Effector memory CD8-positive, alpha-beta T cell (primary cell): ENCODE results near the gene EXOC2.

Experiments
- ATAC-seq: fragments of 150-1000 bp; cut with Tn5 transposase; replicated peaks from 2 replicates; pipeline ENCODE4 v1.10.0; 2021; ENCODE audit warnings: mild to moderate bottlenecking, moderate library complexity
- DNase-seq, 3 experiments: peaks; one replicate each; pipeline ENCODE4 v3.0.0; 2021
- H3K27ac Mint-ChIP-seq, 2 donors: one replicate each; pipeline ENCODE4 v1.8.0; 2022; ENCODE audit warnings: mild to moderate bottlenecking in 2 of 2, mixed read lengths in 2 of 2, moderate library complexity in 2 of 2
- H3K27me3 Mint-ChIP-seq, 2 donors: one replicate each; pipeline ENCODE4 v1.8.0; 2022; ENCODE audit warnings: mixed read lengths in 2 of 2
- H3K36me3 Mint-ChIP-seq: one replicate; pipeline ENCODE4 v1.8.0; 2022; ENCODE audit warnings: mild to moderate bottlenecking, moderate library complexity, mixed read lengths; ENCODE audit not compliant: insufficient read depth
- H3K4me1 Mint-ChIP-seq, 2 donors: one replicate each; pipeline ENCODE4 v1.8.0; 2022; ENCODE audit warnings: low read depth in 2 of 2, mixed read lengths in 2 of 2
- H3K4me3 Mint-ChIP-seq, 2 donors: one replicate each; pipeline ENCODE4 v1.8.0; 2022; ENCODE audit warnings: mild to moderate bottlenecking in 2 of 2, mixed read lengths in 2 of 2, moderate library complexity in 2 of 2
- H3K9me3 Mint-ChIP-seq, 2 donors: one replicate each; pipeline ENCODE4 v1.8.0; 2022; ENCODE audit warnings: mixed read lengths in 2 of 2

Gene EXOC2

DNA sequence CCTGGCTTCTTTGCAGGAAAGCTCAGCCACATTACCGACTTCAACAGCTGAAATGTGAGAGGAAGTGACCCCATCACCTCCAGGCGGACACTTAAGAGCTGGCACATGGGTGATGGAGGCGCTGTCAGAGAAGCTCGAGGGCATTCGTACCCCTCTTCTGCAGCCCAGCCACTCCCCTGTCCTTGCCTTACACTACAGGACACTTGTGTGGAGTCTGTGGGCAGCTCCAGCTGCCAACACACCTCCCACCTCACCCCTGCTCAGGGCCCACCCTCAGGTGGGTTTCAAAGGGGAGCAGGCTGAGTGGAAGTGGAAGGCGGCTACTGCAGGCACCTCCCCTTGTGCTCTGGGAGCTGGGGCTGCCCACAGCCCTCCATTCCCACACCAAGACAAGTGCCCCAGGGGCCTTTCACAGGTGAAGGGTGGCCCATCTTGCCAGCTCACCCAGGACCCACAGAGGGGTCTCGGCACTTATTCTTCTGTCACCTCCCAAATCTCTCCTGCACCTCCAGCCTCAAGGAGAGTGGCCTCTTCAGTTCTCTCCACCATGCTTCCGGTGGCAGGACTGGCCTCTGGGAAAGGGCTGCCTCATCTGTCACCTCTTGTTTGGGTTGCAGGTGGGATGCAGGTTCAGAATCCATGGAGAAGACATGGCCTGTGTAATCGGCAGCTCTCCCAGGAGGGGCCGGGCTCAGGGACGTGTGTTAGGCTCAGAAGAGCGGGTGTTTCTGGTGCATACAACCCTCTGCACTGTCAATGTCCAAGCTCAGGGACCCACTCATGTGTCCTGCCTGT, 251.6 kb downstream of the EXOC2 start:
- no peak for DNase-seq
- peaks cover 5% of the 10 kb centered on the region for H3K36me3 Mint-ChIP-seq
- ATAC-seq: no peak
- H3K27me3 Mint-ChIP-seq: no peaks in the 10 kb centered on the region
- H3K9me3 Mint-ChIP-seq: no peaks in the 10 kb centered on the region
- no peak overlapping the region for H3K4me3 Mint-ChIP-seq
- H3K4me1 Mint-ChIP-seq: peaks cover 11 to 19% of the 10 kb centered on the region in 2 donors
- H3K27ac Mint-ChIP-seq: no peak overlapping the region

- ATAC-seq (no peak), DNase-seq (no peak)
- H3K27me3 Mint-ChIP-seq: no peaks in the 10 kb centered on the region
- H3K36me3 Mint-ChIP-seq: peaks cover 2% of the 10 kb centered on the region
- H3K4me3 Mint-ChIP-seq: no peak overlapping the region
- no peak overlapping the region for H3K27ac Mint-ChIP-seq
- H3K9me3 Mint-ChIP-seq: no peaks in the 10 kb centered on the region
- H3K4me1 Mint-ChIP-seq: peaks cover 6 to 10% of the 10 kb centered on the region in 2 donors
These were observed 253.2 kb downstream of the EXOC2 start for GRCh38 chr6:439641-440167.

DNA sequence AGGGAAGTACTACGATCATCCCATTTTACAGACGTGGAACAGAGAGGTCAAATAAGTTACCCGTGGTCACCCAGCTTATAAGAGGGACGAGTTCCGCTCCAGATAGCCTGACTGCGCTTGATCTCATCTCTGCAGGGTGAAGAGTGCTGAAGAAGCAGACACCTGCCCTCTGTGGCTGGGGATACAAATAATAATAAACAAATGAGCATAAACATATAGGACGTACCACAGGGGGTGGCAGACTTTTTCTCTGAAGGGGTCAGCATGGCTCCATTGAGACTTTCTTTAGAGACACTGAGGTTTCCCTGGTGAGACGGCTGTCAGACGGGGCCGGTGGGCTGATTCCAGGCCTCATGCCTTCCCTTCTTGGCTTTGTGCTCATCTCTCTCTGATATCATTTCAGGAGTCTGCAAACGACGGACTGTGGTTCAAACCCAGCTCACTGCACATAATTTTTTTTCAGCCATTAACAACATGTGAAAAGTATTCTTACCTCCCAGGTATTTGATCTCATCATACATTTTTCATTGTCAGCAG, 254.2 kb downstream of the EXOC2 start:
- ATAC-seq (no peak), DNase-seq (no peak)
- Mint-ChIP-seq H3K27ac (no peak overlapping the region), H3K27me3 (no peaks in the 10 kb centered on the region), H3K9me3 (no peaks in the 10 kb centered on the region), H3K36me3 (no peaks in the 10 kb centered on the region), H3K4me3 (no peak overlapping the region), H3K4me1 (peaks cover 8 to 9% of the 10 kb centered on the region in 2 donors)

DNA sequence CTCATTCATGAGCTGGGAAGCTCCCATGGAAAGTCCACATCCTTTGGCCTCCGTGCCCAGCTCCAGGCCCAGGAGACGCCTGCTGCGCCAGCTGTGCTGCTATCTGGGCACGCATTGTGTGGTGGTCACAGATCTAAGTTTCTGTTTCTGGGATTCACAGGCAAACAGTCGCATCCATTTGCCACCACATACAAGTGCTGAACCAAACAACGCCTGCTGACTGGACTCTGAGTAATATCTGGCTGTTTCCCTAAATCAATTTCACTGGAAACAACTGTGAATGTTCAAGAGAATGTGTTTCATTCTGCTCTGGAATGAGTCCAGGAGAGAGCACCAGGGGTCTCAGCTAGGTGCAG, 255.9 kb downstream of the EXOC2 start:
- Mint-ChIP-seq H3K36me3 (no peaks in the 10 kb centered on the region), H3K27me3 (no peaks in the 10 kb centered on the region), H3K9me3 (no peaks in the 10 kb centered on the region), H3K27ac (no peak overlapping the region), H3K4me3 (no peak overlapping the region), H3K4me1 (peaks cover 11 to 15% of the 10 kb centered on the region in 2 donors)
- ATAC-seq (no peak), DNase-seq (no peak)

DNA sequence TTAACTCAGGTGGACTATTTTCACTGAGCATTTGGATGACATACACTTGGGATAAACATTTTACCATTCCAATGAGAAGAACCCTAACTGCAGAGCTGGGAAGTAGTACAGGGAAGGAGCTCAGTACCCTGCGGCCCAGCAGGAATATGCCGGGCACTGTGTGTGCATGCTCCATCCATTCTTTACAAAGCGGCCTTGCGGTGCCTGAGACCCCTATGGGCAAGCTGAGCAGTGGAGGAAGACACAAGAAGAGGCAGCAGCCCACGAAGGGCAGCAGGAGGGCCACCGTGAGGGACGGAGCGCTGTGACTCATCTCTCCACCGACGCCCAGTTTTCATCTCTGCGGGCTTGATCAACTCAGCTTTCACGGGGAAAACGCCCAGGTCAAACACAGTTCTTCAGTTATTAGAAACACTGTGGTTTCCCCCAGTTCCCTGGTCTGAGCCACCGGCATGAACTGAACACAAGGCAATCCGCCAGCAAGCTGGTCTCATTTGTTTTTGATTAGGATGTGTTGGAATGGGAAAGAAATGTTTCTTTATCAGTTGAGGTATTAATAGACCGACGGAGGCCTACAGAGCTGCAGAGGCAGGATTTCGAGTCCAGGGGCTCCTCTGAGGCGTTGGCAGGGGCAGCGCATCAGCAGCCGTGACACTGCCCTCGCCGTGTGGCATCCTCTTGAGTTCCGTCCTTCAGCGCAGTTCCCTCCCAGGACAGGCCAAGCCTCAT, 256.5 kb downstream of the EXOC2 start:
- Mint-ChIP-seq H3K36me3 (no peaks in the 10 kb centered on the region), H3K9me3 (no peaks in the 10 kb centered on the region), H3K4me3 (no peak overlapping the region), H3K4me1 (peaks cover 17 to 20% of the 10 kb centered on the region in 2 donors), H3K27ac (no peak overlapping the region), H3K27me3 (no peaks in the 10 kb centered on the region)
- DNase-seq: no peak
- ATAC-seq: no peak

- peaks cover 21 to 24% of the 10 kb centered on the region in 2 donors for H3K4me1 Mint-ChIP-seq
- ATAC-seq (no peak), DNase-seq (no peak)
- H3K9me3 Mint-ChIP-seq: no peaks in the 10 kb centered on the region
- no peaks in the 10 kb centered on the region for H3K36me3 Mint-ChIP-seq
- H3K27me3 Mint-ChIP-seq: no peaks in the 10 kb centered on the region
- no peak overlapping the region for H3K27ac Mint-ChIP-seq
- no peak overlapping the region for H3K4me3 Mint-ChIP-seq
These were observed 257.3 kb downstream of the EXOC2 start for GRCh38 chr6:435441-436307.
